Stomach (tissue), 8 donors: ENCODE data around the gene ALKAL2. TPM values are rescaled to one million over a fixed set of nuclear protein-coding genes. Genes with fewer than 3 reads are reported as not detected.

Experiments used
- polyA plus RNA-seq, 3 donors: library from polyadenylated mRNA; stranded (reverse); fragments of 200-250 nt; gene quantifications; one replicate each; pipeline ENCODE4 v1.2.3, GENCODE V29; 2013
- total RNA-seq, 5 donors: library from RNA; depleted of rRNA; stranded (reverse); fragments of >200 nt; gene quantifications; one replicate each; pipeline versions ENCODE4 v1.1.0 to v1.2.3, GENCODE V29; 2014 to 2016
- donor health status: healthy with polysubstance abuse.
- donor health status: Bipolar disorder and iron deficiency.
- donor health status: healthy.

Gene ALKAL2
- total and polyA plus RNA-seq, 8 donors: 0.45 to 29.8 (median 10.5) TPM

Other genes with a start within 250 kb of the ALKAL2 start
- 10 to 100 TPM in 3 of 5 donors, 1 to 10 TPM in 1, not detected in 1; 8.7 to 16.8 (median 13.1) TPM for gene FAM110C, start 241.6 kb downstream of the ALKAL2 start, total RNA-seq
- gene FAM110C, start 241.6 kb downstream of the ALKAL2 start, polyA plus RNA-seq: 10 to 100 TPM in 1 of 3 donors, 1 to 10 TPM in 2; 3.4 to 15.9 (median 6.9) TPM
- gene SH3YL1, start 24.1 kb downstream of the ALKAL2 start, total RNA-seq: 100 to 1,000 TPM in 3 of 5 donors, 10 to 100 TPM in 2; 45.5 to 219 (median 130) TPM
- gene SH3YL1, start 24.1 kb downstream of the ALKAL2 start, polyA plus RNA-seq: 100 to 1,000 TPM in 2 of 3 donors, 10 to 100 TPM in 1; 95.2 to 230 (median 156) TPM
- 100 to 1,000 TPM in 1 of 5 donors, 10 to 100 TPM in 4; 21.1 to 183 (median 72.4) TPM for gene ACP1, start 23.1 kb downstream of the ALKAL2 start, total RNA-seq
- gene ACP1, start 23.1 kb downstream of the ALKAL2 start, polyA plus RNA-seq: 100 to 1,000 TPM in 2 of 3 donors, 10 to 100 TPM in 1; 89.2 to 144 (median 123) TPM